WTC11 (cell line): ENCODE results near the gene TMEM119.

Source experiments
- ATF6 ChIP-seq: sonication (generic); formaldehyde crosslinking; IDR thresholded peaks from 2 replicates; pipeline ENCODE4 v1.8.1; 2023; ENCODE audit warnings: mild to moderate bottlenecking, missing genetic modification reagents
- CTCF ChIP-seq: fragments of 200-600 bp; IDR thresholded peaks from 2 replicates; pipeline ENCODE4 v1.8.0; 2022; ENCODE audit warnings: antibody characterized with exemption
- NFYB ChIP-seq: sonication (generic); formaldehyde crosslinking; conservative IDR thresholded peaks from 2 replicates; pipeline ENCODE4 v1.8.0; 2022; ENCODE audit warnings: low read depth, missing genetic modification reagents
- RELA ChIP-seq: sonication (generic); formaldehyde crosslinking; IDR thresholded peaks from 2 replicates; pipeline ENCODE4 v1.8.1; 2022; ENCODE audit warnings: missing genetic modification reagents, mild to moderate bottlenecking, borderline replicate concordance
- SMAD3 ChIP-seq: sonication (generic); formaldehyde crosslinking; IDR thresholded peaks from 2 replicates; pipeline ENCODE4 v1.8.0; 2022; ENCODE audit warnings: missing genetic modification reagents, mild to moderate bottlenecking, borderline replicate concordance
- SMAD4 ChIP-seq: sonication (generic); formaldehyde crosslinking; IDR thresholded peaks from 2 replicates; pipeline ENCODE4 v1.8.0; 2022; ENCODE audit warnings: mild to moderate bottlenecking, missing genetic modification reagents
- SP1 ChIP-seq: sonication (generic); formaldehyde crosslinking; conservative IDR thresholded peaks from 2 replicates; pipeline ENCODE4 v1.8.1; 2022; ENCODE audit warnings: missing genetic modification reagents
- TEAD4 ChIP-seq: sonication (generic); formaldehyde crosslinking; IDR thresholded peaks from 2 replicates; pipeline ENCODE4 v1.8.0; 2022; ENCODE audit warnings: mild to moderate bottlenecking, missing genetic modification reagents
- ZNF281 ChIP-seq: sonication (generic); formaldehyde crosslinking; IDR thresholded peaks from 2 replicates; pipeline ENCODE4 v1.8.0; 2023; ENCODE audit warnings: mild to moderate bottlenecking, missing genetic modification reagents
- ZNF423 ChIP-seq: fragments of 250-450 bp; sonication (Bioruptor Pico); IDR thresholded peaks from 2 replicates; pipeline ENCODE4 v2.1.2; 2022; ENCODE audit warnings: mild to moderate bottlenecking, moderate library complexity
- TF ChIP-seq, protein P1 (sequence below): sonication (generic); formaldehyde crosslinking; conservative IDR thresholded peaks from 2 replicates; pipeline ENCODE4 v1.8.1; 2022; ENCODE audit warnings: mild to moderate bottlenecking, missing genetic modification reagents
- TF ChIP-seq, protein P2 (sequence below): sonication (generic); formaldehyde crosslinking; IDR thresholded peaks from 2 replicates; pipeline ENCODE4 v1.8.0; 2022; ENCODE audit warnings: mild to moderate bottlenecking, missing genetic modification reagents
- TF ChIP-seq, protein P3 (sequence below): sonication (generic); formaldehyde crosslinking; IDR thresholded peaks from 2 replicates; pipeline ENCODE4 v1.8.1; 2023; ENCODE audit warnings: mild to moderate bottlenecking, missing genetic modification reagents, moderate library complexity
- TF ChIP-seq, protein P4 (sequence below): sonication (generic); formaldehyde crosslinking; IDR thresholded peaks from 2 replicates; pipeline ENCODE4 v1.8.1; 2023; ENCODE audit warnings: mild to moderate bottlenecking, missing genetic modification reagents, borderline replicate concordance

GRCh38 chr12:108613548-108613947, 15.7 kb upstream of the TMEM119 start:
- no peak for TF ChIP-seq SMAD3
- no peak for TF ChIP-seq ZNF423 (CRISPR knock-in tag)
- TF ChIP-seq CTCF, result no peak
- TF ChIP-seq RELA, result no peak
- no peak for TF ChIP-seq SP1 (CRISPR knock-in tag)
- no peak for TF ChIP-seq ZNF281 (CRISPR knock-in tag)
- TF ChIP-seq ATF6, result no peak
- TF ChIP-seq, protein P1, sequence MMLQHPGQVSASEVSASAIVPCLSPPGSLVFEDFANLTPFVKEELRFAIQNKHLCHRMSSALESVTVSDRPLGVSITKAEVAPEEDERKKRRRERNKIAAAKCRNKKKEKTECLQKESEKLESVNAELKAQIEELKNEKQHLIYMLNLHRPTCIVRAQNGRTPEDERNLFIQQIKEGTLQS (CRISPR knock-in tag), result no peak
- no peak for TF ChIP-seq NFYB (CRISPR knock-in tag)
- TF ChIP-seq SMAD4 (CRISPR knock-in tag), result no peak
- TF ChIP-seq TEAD4, result no peak
- TF ChIP-seq, protein P2, sequence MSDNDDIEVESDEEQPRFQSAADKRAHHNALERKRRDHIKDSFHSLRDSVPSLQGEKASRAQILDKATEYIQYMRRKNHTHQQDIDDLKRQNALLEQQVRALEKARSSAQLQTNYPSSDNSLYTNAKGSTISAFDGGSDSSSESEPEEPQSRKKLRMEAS (CRISPR knock-in tag), result no peak
- TF ChIP-seq, protein P3, sequence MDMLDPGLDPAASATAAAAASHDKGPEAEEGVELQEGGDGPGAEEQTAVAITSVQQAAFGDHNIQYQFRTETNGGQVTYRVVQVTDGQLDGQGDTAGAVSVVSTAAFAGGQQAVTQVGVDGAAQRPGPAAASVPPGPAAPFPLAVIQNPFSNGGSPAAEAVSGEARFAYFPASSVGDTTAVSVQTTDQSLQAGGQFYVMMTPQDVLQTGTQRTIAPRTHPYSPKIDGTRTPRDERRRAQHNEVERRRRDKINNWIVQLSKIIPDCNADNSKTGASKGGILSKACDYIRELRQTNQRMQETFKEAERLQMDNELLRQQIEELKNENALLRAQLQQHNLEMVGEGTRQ (CRISPR knock-in tag), result no peak
- TF ChIP-seq, protein P4, sequence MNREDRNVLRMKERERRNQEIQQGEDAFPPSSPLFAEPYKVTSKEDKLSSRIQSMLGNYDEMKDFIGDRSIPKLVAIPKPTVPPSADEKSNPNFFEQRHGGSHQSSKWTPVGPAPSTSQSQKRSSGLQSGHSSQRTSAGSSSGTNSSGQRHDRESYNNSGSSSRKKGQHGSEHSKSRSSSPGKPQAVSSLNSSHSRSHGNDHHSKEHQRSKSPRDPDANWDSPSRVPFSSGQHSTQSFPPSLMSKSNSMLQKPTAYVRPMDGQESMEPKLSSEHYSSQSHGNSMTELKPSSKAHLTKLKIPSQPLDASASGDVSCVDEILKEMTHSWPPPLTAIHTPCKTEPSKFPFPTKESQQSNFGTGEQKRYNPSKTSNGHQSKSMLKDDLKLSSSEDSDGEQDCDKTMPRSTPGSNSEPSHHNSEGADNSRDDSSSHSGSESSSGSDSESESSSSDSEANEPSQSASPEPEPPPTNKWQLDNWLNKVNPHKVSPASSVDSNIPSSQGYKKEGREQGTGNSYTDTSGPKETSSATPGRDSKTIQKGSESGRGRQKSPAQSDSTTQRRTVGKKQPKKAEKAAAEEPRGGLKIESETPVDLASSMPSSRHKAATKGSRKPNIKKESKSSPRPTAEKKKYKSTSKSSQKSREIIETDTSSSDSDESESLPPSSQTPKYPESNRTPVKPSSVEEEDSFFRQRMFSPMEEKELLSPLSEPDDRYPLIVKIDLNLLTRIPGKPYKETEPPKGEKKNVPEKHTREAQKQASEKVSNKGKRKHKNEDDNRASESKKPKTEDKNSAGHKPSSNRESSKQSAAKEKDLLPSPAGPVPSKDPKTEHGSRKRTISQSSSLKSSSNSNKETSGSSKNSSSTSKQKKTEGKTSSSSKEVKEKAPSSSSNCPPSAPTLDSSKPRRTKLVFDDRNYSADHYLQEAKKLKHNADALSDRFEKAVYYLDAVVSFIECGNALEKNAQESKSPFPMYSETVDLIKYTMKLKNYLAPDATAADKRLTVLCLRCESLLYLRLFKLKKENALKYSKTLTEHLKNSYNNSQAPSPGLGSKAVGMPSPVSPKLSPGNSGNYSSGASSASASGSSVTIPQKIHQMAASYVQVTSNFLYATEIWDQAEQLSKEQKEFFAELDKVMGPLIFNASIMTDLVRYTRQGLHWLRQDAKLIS (CRISPR knock-in tag), result no peak
